NCI-H1417 (cell line): ENCODE measurements around the gene KIFC3.
"Not testable (repeated sequence)": the region's sequence is repeated elsewhere in the genome, so short reads cannot be mapped to it uniquely, and the experiment has no call there.

Experiments used
- DNase-seq, 3 experiments: peaks; one replicate each; lab custom pipeline; 2025; lab: John Stamatoyannopoulos, UW

Gene KIFC3

DNA sequence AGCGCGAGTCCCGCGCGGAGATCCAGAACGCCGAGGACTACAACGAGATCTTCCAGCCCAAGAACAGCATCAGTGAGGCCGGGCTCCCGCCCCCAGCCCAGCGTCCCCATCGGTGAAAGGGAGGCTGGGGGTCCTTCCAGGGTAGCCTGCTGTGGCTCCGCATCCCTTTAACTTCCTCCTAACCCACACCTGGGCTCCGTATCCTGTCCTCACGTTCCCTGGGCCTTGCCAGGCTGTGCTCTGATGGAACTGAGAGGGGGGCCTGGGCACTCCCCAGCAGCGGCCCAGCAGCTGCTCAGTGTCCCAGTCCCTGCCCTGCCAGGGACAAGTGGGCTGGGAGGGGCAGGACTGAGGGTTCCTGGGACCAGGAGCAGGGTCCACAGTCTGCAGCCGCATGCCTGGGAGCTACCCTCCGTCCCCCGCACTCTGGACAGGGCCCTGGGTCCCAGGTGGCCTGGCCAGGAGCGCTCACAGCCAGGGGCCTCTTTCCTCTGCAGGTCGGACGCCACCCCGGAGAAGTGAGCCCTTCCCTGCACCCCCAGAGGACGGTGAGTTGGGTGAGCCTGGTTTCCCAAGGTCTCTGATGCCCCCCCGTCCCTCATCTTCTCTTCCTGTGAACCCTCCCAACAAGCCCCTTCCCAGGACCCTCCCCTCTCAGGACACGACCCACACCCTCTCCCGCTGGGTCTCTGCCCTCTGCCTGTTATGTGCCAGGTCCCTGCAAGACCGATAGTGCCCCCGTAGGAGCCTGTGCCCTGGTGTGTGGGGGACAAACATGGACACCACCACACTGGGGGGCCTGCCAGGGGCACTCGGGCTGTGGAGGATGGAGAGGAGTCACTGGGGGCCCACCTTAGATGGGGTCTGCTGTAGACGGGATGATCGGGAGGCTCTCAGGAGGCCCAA lies 48.6 kb downstream of the KIFC3 start:
- no peak for DNase-seq

GRCh38 chr16:57752581-57753447 lies 49.5 kb downstream of the KIFC3 start:
- no peak for DNase-seq

DNA sequence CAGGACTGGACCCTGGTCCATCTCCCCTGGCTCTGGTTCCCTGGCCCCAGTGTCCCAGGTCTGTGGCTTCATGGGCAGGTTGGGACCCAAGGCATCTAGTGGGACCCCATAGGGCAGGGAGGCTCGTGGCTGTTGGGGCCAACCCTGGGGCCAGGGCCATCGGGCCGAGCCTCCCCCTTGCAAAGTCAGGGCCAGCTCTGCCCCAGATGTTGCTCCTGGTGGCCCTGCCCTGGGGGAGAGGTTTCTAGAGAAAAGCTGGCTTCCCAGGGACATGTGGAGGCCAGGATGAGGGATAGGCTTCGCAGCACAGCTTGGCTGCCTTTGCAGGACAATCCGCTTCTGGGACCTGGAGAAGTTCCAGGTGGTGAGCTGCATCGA lies 50.1 kb downstream of the KIFC3 start:
- no peak for DNase-seq

- no peak for DNase-seq
Observed at GRCh38 chr16:57751539-57752202, 50.6 kb downstream of the KIFC3 start.

DNA sequence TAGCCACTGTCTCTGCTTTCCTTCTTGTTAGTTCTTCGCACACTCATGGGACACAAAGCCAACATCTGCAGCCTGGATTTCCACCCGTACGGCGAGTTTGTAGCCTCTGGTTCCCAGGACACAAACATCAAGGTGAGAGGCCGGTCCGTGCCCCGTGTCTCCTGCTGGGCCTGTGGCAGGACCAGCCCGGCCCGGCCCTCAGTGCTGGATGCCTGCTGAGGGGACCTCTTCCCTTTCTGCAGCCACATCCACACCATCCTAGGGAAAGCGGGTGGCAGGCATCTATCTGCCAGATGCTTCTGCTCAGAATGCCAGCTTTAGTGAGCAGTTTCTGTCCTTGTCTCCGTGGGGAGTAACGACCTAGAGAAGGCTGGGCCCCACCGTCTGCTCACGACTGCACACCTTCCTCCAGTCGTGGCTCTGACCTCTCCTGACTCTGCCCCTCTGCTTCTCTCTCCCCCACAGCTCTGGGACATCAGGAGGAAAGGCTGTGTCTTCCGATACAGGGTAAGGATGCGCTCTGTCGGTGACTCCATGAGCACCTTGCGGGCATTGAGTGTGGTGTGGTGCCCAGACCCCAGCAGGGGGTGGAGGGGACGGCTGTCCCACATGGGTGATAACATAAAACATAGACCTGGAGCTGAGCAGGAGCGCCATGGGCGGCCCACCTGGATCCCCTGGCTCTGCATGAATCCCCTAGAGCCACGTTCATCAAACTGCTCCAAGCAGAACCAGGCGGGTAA lies 51.3 kb downstream of the KIFC3 start:
- no peak for DNase-seq

DNA sequence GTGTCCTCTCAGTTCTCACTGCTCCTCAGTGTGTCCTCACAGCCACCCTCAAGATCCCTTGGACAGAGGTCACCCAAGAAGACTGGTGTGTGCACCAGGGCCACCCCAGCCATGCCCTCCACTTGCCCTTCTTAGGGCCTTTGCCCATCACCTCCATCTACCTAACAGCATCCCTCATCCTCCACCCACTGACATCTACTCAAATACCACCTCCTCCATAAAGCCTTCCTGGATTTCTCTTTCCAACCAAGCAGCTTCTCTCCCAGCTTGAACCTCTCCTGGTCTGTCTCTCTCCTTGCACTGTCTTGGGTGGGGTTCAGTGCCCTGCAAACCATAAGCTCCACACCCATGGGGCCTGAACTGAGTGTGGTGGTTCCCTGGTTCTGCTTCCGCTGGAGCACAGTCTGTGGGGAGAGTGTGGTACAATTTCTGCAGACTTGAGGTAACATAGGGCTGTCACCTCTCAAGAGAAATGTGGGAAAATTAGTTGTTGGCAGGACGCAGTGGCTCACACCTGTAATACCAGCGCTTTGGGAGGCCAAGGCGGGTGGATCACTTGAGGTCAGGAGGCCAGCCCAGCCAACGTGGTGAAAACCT lies 52.3 kb downstream of the KIFC3 start:
- no peak for DNase-seq

DNA sequence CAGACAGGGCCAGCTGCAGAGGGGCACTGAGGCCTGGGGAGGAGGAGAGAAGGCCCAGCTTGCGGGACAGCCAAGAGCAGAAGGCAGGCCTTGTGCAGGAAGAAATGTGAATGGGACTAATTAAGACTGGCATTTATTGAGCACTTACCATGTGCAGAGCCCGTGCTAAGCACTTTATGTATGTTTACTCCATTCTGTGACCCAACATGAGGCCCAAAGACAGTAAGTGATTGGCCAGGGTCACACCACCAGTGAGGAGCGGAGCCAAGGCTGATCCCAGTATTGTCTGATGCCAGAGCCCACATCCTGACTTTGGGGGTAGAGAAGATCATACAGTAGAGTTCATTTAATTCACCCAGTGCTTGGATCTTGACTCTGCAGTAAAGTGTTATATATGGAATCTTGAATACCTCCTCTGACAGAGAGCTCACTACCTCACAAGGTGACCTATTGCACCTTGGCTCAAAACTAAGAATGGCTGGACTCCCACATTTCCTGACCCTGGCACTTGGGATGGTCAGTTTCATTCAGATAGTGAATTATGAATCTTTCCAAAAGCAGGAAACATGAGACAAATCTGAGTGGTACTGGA lies 53.1 kb downstream of the KIFC3 start:
- DNase-seq, result no peak

DNA sequence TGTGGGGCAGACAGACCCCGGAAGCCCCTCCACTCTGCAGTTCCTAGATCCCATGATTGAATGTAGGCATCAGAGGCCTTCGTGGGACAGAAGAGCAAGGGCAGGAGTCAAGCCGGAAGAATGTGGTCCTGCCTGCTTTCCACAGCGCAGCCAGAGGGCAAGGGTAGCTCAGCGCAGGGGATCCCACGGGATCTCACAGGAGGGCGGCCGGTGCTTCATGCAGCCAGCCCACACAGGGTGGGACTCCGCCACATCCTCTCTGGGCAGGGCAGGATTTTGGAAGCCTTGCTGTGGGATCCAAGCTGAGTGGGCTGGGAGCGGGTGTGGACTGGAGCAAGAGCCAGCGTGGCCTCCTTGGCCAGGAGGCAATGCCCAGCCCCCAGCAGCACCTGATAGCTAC lies 53.7 kb downstream of the KIFC3 start:
- DNase-seq, result no peak

DNA sequence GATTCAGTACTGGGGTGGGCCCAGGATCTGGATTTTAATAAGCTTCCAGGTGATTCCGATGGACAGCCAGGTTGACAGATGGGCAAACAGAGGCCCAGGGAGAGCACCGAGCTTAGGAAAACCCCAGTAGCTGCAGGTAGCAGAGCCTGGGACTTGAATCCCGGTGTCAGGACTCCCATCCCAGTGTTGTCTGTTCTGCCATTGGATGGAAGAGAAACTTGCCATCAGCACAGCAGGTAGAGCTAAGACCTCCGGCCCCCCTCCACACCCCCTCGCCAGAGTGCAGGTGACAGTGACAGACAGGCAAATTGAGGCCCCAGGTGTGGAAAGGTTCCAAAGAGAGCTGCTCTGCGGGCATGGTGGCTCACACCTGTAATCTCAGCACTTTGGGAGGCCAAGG lies 54.3 kb downstream of the KIFC3 start:
- DNase-seq, result no peak

DNA sequence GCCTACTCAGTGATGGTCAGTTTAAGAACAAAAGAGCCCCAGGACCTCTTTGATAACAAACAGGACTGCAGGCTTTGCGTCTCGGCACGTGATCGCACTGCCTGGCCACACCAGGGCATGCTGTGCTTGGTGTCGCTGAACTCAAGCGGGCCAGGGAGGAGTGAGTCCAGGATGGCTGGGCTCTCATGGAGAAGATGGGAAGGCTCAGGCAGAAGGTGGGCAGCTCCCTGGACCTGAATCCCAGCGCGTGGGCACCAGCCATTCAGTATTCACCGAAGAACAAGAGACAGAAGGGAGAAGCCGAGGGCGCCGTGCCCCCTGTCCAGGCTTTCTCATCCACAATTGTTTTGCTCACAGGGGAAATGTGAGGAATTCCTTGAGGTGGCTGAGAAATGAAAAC lies 54.8 kb downstream of the KIFC3 start:
- no peak for DNase-seq

GRCh38 chr16:57747091-57747490 lies 55.2 kb downstream of the KIFC3 start:
- DNase-seq, result no peak

GRCh38 chr16:57746316-57746715 lies 56.0 kb downstream of the KIFC3 start:
- DNase-seq, result not testable (repeated sequence)

- no peak for DNase-seq
Observed at GRCh38 chr16:57745768-57746167, 56.5 kb downstream of the KIFC3 start.

DNA sequence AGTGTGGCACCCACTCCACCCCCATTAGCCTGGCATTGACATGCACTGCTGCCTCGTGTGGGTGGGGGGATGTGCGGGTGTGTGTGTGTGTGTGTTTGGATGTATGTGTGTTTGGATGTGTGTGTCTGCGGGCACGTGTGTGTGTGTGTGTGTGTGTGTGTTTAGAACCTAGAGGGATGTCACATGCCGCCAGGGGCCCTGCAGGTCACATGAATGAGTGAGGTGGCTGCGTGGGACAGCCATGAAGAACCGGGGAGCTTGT lies 57.7 kb downstream of the KIFC3 start:
- no peak for DNase-seq

- DNase-seq, result no peak
Observed at GRCh38 chr16:57743886-57744641, 58.2 kb downstream of the KIFC3 start.

- DNase-seq, result no peak
Observed at GRCh38 chr16:57743458-57743857, 58.8 kb downstream of the KIFC3 start.

DNA sequence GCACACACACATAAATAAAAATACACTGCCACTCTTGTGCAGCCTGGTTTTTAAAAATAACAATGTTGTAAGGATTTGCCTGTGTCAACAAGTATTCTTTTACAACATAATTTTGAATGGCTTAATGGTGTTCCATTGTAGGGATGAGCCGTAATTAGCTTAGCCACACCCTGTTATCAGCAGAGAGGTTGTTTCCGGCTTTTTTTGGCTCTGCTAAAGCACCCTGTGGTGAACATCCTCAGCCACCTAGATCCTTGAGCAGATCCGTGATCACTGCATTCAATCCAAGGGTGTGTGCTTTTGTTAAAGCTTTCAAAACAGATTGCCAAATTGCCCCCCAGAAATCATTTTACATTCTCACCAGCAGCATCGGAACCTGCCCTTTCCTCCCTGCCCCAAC lies 59.7 kb downstream of the KIFC3 start:
- peak in 2 of 3 experiments; percentile 48 to 79 for DNase-seq

DNA sequence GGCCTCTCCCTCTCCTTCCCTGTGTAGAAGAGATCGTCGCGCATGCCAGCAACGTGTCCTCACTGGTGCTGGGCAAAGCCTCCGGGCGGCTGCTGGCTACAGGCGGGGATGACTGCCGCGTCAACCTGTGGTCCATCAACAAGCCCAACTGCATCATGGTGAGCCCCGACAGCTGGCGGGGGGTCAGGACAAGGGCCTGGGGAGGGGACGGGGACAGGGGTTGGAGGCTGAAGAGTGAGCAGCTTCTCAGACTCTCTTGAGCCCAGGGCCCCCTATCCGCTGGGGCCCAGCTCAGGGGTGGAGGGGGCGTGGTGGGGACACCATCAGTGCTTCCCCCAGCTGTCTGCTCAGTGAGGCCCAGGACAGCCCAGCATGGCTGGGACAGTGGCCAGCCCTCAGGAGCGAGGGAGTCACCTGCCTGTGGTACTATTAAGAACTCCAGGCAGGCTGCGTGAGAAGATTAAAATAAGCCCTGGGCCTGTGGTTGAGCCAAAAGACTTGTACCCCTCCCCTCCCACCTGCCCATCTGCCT lies 60.6 kb downstream of the KIFC3 start:
- no peak for DNase-seq

DNA sequence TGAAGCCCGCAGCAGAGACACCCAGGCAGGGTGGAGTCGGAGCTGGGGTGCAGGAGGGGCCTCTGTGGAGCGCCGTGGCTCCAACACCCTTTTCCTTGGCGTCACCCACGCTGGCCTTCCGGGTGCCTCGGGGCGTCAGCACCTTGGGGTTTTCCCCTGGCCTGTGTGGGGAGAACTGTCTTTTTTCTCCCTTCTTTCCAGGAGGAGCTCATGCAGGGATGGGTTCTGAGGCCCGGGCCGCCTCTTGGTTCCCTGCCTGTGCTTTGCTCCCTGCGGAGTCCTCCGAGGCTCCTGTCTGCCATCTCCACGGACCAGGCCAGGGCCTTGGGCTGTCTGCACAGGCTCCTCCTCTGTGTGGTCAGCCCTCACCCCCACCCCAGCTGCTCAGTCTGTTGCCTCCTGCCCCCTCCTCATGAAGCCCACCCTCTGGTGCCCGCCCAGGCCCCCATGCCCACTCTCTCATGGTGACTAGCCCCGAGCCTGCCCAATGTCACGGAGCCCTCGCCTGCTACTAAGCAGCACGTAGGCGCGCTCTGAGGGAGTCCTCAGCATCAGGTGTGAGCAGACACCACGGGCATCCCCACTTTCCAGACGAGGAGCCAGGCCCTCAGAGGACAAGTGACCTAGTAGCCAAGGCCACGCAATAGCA lies 61.7 kb downstream of the KIFC3 start:
- no peak for DNase-seq
